ENCODE measurements around the gene CCDC83.

Gene CCDC83

DNA sequence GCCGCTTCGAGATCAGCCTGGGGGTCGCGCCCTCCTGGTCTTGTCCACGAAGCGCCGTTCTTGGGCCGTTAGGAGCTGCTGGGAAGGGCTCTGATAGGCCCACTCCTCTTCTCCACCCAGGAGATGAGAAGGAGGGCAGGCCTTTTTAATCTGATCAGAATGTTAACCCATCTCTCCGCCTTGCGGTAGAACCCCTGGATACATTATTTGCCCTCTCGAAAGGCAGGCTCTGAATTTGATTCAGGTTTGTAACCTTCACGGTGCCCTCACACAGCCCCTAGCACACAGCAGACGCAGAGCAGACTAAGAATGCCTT lies at the start of gene CCDC83:
Gene CCDC83, plus strand, starts transcription at position 43 of the 316 bp plus-strand sequence. CDS start 9,741 bp downstream, outside the sequence.
- DNase-seq = no peak

DNA sequence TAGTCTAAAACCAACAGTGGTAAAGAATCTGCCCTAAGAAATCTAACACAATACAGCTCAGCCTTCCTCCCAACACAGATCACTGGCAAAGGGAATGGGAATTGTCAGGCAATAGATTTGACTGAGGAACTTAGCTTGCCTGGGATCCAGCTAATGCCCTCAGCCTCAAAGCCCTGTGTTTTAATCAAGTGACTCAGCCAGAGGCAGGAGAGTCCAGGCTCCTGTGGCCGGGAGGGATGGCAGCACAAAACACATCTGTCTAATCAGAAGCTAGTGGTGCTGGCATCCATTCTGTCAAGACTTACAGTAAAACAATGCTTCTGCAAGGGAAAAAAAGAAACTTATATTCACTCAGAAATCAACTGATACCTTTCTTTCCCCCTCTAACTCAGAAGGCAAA lies 49.8 kb upstream of the CCDC83 start:
- no peak for DNase-seq

DNA sequence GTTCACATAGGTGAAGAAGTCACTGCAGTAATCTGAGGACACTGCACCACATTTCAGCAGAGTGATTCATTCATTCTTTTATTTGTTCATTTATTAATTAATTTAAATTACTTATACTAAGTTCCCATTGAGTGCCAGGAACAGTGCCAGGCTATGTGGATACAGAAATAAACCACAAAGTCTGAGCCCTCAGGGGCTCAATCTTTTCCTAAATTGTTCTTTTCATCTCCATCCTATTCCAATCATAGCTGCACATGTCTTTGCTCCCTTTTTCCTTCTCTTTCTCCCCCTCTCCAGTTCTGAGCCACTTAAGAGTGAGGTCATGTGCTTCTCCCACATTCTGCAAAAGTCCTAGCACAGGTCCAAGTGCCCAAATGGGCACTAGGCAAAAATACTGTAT lies 49.2 kb upstream of the CCDC83 start:
- no peak for DNase-seq

DNA sequence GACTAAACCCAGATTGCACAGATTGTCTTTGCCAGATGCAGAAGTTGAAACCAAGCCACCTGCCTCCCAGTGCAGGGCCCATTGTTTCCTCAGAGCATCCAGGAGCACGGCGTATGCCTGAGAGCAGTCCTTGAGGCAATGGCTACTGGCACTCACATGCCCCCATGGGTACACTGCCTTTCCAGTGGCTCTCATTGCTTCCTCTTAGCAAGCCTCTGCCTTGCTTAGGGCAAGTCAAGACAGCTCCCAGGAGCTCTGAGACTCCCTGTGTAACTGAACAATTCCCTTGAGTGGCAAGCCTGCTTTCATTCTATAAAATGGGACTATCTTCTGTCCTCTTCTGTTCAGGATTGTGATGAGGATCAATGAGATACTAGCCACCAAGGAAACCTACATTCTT lies 48.3 kb upstream of the CCDC83 start:
- DNase-seq = no peak

DNA sequence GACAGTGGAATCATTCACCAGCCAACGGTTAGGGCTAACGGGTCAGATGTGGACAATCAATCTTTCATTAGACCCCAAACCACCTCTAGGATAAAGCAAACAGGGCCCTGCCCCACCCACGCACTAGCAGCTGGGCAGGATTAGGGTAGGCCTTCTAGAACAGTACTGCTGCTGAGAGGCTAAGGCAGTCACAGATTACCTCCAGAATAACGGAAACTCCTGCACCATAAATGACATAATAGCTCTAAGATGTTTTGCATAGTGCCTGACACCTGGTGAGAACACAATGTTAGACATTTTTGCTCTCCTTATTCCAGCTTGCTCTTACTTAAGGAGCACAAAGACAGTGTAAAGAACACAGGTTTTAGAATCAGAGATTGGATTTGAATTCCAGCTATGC lies 46.0 kb upstream of the CCDC83 start:
- DNase-seq = no peak

DNA sequence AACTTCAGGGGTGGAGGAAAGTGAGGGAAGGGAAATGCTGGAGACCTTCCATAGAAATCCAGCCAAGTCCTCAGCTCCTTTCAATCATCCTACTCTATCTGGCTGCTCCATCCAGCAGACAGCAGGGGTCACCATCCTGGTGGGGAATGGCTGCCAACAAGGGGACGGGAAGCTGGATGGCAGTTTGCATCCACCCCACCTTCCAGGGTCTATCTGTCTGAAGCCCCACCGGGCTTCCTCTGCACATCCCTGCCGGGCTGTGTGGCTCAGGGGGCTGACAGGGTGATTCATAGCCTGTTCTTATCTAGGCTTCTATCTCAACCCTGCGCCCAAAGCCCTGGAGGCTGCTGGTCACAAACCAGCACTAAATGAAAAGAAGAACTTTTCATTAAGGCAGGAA lies 45.3 kb upstream of the CCDC83 start:
- no peak for DNase-seq

DNA sequence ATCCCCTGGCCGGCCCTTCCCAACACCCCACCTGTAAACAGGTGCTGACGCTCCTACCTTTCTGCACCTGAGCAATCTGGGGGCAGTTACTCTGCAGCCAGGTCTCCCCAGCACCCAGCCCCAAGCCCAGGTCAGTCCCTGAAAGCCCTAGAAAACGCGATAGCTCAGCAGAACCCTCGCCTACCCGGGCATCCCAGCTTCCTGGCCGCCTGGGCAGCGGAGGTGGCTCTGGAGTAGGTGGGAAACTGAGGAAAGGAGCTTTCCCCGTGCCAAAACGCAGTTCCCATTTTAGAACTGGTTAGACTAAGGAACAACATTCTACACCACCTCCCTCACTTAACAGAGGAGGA lies 44.7 kb upstream of the CCDC83 start:
- DNase-seq = no peak

DNA sequence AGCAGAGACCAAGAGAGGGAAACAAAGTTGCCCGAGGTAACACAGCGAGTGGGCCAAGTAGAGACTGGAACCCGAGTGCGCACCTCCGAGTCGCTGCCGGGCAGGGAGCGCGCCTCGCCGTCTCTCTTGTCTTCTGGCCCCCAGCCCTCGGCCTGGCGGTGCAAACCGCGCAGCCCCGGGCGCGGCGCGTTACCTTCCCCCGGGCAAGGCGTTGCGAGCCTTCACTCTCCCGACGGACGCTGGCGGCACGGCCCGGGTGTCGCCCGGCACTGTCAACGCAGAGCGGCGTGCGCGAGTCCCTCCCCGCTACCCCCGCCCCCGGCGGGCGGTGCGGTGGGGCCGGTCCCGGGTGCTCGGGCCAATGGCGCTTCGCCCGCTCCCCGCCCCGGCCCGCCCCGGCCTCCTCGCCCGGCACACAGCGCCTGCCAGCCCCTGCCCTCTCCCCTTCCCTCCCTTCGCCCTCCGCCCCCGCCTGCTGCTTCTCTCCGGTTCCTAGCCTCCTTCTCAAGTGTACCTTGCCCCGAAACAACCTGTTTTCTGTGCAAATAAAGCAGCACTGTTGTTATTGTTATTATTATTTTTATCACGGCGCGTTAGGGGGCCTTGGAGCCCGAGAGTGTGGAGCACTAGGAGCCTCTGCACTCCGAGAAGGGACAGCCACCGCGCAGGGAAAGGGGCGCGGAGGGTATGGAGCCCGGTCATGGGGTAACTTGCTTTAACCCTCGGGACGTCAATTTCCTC lies 44.1 kb upstream of the CCDC83 start, which contains the start of gene SYTL2:
Gene SYTL2, minus strand, starts transcription at position 271 of the 741 bp plus-strand sequence. CDS start 53,416 bp downstream, outside the sequence.
- DNase-seq = no peak

DNA sequence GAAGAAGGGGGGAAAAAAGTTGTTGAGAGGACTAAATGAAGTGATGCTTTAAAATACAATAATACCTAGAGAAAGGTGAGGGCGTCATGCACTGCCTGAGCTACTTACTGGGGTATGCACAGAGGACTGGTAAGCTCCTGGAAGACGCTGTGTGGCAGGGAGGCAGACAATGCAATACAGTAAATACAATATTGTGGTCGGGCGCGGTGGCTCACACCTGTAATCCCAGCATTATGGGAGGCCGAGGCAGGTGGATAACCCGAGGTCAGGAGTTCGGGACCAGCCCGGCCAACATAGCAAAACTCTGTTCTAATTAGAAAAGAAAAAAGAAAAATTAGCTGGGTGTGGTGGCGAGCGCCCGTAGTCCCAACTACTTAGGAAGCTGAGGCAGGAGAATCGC lies 43.6 kb upstream of the CCDC83 start:
- no peak for DNase-seq

DNA sequence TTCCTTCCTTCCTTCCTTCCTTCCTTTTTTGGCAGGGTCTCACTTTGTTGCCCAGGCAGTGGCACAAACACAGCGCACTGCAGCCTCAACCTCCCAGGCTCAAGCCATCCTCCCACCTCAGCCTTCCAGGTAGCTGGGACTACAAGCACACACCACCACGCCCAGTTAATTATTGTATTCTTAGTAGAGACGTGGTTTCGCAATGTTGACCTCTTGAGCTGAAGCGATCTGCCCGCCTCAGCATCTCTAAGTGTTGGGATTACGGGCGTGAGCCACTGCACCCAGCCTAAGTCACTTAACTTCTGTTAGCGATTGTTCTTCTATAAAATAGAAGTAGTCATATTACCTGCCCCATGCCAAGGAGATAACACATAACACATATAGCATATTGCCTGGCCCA lies 41.5 kb upstream of the CCDC83 start:
- DNase-seq = no peak

DNA sequence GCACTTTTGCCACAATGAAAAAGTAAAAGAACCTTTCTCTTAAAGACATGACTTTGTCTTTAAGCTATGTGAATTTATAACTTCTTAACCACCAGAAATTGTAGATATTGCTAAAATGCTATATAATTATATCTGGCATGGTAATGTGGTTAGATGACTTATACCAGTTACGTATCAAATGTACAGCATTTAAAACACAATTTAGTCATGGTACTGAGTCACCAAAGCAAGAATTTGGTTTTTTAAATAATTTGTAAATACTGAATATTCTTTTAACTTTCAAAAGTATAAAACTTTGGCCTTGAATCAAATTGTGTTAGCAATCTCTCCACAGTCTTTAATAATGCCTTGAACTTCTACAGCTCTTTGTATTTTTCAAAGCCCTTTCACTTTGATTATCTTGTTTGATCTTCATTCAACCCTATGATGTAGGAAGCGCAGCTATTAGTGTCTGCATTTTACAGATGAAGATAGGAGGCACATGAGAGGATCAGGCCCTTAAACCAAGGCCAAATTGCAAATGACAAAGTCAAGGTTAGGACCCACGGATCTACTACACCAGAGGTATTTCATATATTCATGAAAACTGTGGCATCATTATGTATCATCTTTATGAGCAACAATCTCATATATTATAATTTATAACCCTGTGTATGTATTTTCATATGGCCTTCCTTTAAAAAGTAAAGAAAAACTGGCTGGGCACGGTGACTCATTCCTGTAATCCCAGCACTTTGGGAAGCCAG lies 39.8 kb upstream of the CCDC83 start:
- DNase-seq = no peak

DNA sequence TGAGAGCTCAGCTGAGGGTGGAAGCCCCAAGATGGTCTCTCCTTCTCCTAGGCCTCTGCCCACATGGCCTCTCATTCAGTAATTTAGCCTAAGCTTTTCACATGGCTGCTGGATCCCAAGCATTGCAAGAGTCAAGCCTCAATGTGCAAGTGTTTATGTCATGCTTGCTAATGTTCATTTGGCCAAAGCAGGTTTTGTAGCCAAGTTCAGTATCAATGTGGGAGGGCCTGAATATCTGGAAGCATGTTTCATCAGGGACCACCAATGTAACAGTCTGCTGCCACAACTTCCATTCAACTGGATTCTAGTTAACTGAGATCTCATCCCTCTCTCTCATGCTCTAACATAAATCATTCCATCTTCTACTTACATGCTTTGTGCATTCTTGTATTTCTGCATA lies 35.7 kb upstream of the CCDC83 start:
- no peak for DNase-seq

DNA sequence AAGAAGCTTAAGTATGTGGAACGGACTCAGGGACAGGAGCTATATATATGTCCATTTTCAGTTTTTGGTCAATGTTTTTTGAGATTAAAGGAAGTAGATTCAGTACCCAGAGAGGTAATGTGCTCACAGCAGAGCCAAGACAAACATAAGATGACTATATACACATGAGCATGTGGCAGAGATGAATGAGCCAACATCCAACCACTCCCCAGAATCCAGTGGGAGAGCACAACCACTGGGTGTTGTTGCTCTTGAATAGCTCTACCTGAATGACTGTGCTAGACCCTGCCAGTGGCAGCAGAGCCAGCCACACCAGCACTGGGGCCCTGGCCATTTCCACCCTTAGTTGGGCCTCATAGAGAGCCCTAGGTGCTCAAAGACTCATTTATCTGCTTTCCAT lies 33.5 kb upstream of the CCDC83 start:
- DNase-seq = no peak

DNA sequence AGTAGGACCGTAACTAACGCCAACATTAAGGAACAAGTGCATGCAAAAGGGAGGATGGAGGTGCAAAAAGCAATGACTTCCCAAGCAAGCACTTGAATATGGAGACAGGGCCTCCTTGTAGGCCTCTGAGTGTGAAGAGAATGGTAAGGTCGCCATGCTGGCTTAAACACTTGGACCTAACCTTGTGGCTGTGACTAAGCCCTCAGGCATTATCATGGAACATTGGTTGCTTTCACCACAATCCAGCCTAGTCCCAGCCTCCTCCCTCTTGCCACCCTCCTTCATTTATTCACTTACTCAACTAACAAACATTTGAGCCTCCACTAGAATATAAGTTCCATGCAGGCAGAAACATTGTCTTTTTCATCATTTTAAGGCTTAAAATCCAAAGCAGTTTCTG lies 32.4 kb upstream of the CCDC83 start:
- no peak for DNase-seq

DNA sequence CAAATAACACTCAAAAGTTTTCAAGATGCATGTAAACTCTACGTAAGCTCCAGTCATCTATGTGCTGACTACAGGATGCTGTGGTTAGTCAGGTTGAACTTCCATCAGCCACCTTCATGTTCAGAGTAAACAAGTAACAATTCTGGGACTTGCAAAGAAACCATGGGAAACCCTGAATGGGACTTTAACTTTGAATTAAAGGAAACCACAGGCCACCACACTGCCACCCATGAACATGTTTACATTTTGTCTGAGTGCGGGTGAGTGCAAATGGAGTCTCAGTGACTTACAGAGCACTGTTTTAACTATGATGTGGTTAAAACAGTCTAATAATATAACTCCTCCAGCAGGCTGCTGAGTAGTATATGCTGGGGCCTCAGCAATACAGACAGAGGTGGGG lies 31.4 kb upstream of the CCDC83 start:
- no peak for DNase-seq

DNA sequence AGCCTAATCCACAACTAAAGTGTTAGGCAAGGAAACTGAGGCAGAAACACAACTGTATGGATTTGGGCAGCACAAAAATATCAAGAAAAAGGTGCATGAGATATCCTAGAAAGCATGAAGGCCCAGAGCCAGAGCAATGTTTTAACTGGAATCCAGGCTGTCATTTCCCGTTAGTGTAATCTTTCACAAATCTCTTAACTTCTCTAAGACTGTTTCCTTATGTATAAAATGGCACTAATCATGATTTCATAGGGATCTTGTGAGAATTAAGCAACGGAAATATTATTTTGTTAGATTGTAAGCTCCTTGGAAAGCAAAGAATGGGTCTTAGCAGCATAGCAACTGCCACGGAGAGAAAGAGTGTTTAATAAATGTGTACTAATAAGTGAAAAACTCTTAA lies 29.6 kb upstream of the CCDC83 start:
- DNase-seq = no peak

DNA sequence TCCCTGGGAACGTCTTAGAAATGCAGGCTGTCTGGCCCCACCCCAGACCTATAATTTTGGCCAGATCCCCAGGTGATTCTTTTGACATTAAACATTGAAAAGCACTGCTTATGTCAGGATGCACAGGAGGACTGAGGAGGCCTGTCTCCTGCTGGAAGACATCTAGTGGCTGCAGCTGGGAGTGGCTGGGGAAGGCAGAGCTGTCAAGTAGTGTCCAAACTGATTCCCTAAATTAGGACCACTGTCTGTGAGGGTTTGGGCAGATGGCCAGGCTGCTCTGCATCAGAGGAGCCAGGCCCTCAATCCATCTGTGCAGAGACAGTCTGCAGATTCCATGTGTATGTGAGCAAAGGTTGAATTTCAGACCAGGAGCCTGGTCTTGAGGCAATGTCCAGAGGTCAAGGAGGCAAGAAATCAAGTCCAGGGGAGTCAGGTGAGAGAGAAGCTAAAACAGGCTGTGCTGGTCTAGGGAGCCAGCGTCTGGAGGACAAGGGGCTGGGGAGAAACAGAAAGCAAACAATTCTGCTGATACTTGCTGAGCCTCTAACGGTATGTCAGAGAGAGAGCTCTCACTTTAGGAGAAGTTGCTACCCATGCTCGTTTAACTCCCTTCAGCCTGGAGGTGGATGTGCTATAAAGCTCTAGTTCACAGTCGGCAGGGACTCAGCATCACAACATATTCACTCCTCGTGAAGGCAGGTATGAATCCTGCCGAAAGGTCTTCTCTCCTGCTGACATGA lies 28.9 kb upstream of the CCDC83 start:
- peak; percentile 8 for DNase-seq

DNA sequence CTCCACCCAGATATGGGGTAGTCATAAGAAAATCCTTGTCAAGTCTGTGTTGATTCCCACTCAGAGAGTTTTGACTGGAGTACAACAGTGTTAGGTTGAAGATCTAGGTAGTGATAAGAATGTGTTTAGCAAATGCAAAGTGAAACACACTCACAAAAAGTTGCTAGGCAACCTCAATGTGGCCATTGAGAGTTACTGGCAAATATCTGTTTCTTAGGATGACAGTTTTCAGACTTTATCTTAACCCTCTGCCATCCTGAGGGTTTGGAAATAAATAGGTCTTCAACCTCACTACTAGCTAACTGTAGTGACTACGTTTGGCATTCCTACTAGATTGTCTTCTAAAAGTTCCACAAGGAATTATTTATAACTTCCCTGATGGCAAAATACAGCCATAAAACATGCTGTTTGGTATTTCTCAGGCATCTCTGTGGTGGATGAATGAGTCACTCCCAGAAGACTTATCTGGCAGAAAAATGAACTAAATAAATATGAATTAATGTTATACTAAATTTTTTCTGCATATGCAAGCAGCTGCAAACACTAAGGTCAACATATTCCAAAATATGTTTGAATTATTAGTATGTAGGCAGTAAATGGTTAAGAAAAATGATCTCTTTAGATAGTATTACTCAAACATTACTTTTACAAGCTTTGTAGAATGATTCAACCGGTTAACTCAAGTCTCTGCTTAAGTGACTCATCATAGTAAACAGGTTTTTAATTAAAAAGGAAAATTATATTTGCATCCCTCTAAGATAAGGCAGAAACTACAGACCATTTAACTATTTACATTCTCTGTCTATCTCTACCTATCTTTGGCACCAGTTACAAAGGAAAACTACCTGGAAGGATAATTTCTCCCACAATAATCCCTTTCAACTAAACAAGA lies 27.2 kb upstream of the CCDC83 start:
- DNase-seq = no peak

DNA sequence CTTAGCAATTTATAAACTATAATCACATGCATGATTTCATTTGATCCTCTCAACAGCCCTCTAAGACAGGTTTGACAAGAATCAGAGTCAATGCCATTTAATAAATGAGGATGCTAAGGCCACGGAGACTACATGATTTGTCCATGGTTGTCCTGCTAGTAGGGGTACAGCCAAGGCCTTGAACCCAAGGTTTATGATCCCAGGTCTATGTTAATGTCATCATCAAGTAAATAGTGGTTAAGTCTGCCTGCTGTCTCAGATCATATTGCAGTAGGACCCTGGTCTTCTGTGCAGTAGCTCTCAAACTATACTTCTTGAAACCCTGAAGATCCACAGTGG lies 26.6 kb upstream of the CCDC83 start:
- DNase-seq = no peak

DNA sequence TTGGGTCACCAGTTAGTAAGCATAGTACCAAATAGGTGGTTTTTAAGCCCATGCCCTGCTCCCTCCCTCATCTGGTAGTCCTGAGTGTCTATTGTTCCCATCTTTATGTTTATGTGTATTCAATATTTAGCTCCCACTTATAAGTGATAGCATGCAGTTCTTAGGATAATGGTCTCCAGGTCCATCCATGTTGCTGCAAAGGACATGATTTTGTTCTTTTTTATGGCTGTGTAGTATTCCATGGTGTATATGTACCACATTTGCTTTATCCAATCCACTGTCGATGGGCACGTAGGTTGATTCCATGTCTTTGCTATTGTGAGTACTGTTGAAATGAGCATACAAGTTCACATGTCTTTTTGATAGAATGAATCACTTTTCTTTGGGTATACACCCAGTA lies 26.0 kb upstream of the CCDC83 start:
- no peak for DNase-seq

DNA sequence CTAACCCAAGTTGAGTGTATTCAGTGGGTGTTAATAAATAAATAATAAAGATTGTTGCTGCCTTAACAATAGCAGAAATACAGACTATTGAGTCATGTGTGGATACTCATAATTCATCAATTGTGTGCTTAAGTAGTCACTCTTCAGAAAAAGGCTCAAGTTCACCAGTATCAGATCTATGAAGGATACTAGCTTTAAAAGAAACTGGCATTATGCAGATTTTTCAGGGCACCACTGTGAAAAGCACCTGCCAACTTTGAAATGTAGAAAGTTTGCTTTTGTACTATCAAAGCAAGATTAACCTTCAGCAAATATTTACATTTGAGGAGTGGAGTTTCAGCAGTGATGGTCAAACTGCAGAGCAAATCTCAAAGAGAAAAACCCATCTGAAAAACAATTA lies 24.1 kb upstream of the CCDC83 start:
- no peak for DNase-seq

DNA sequence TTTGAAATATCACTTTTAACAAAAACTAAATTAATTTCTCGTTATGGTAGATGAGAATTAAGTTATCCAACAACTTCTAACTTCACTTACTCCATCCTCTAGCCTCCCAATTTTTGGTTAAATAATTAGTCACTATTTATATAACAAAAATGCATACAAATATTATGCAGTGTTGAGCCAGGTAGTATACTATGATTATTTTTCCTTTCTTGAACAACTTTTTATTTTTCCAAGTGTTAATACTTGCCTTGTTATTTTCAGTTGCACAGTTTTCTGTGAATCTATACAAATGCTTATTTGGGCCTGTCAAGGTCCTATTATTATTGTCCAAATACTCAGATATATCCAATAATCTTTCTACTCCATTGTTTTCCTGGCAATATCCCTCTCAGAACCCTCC lies 19.9 kb upstream of the CCDC83 start:
- DNase-seq = no peak

DNA sequence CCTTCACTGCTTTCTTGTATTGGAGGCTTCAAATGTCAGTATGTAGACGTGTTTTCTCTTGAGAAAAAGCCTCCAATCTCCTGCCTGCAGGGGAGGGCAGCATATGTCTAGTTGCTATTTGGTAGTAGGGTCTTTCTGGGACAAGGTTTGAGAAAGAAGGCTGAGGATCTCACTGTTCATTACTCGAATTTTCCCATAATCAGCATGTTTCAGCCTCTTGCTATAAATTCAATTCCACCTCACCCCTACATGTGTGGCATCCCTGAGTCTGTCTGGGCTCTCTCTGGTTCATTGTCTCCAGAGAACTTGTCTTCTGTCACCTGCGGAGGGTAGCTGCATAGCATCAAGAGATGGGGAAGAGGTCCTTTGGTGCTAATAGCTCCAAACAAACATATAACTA lies 19.5 kb upstream of the CCDC83 start:
- no peak for DNase-seq
